Erythroblast (primary cell): ENCODE data around the gene CHST9.

Source experiments
- GATA1 ChIP-seq: IDR thresholded peaks from 2 replicates; pipeline ENCODE4 v1.6.1; 2011; ENCODE audit warnings: low read depth, mild to moderate bottlenecking, control low read depth, low read length, moderate library complexity
- POLR2A ChIP-seq: IDR thresholded peaks from 2 replicates; pipeline ENCODE4 v1.6.1; 2011; ENCODE audit warnings: mild to moderate bottlenecking, low read length

DNA sequence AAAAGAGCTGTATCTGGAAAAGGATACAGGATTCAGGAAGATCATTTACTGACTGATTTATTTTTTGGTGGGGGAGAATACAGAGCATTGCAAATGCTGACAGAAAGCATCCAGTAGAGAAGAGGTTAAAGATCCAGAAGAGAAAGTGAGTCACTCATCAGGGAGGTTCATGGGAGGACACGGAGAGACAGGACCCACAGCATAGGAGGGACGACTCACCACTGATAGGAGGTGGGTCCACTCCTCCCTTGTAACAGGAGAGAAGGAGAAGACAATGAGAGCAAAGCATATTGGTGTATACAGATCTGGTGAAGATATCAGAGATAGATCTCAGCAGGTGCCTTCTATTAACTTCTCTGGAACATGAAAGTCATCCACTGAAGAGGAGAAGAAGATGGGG lies 177.2 kb downstream of the CHST9 start:
- TF ChIP-seq POLR2A (no peak), GATA1 (no peak)
